H1 (cell line): Measurements from ENCODE around the gene ASCC1. TPM values are rescaled to one million over a fixed set of nuclear protein-coding genes. Genes with fewer than 3 reads are reported as not detected.

Source experiments
- CTCF ChIA-PET: fragments of 300-600 bp; sonication (Branson Sonifier 250); formaldehyde crosslinking; loops from one replicate; lab custom pipeline; 2021; ENCODE audit not compliant: partially characterized antibody; lab: Charles Lee
- POLR2A ChIA-PET: fragments of 300-600 bp; sonication (Branson Sonifier 250); formaldehyde crosslinking; loops from one replicate; lab custom pipeline; 2021; ENCODE audit warnings: inconsistent platforms; ENCODE audit not compliant: partially characterized antibody; lab: Charles Lee
- DNase-seq, 2 experiments: peaks; one replicate each; pipeline versions ENCODE4 v3.0.0 to v3.0.0-alpha.2; 2010 to 2022; ENCODE audit warnings: low spot score in 2 of 2, low read depth in 1 of 2, mixed read lengths in 1 of 2
- FAIRE-seq: peaks from 2 replicates; lab custom pipeline; 2011; peaks lifted over from hg19 to GRCh38; lab: Jason Lieb, UNC
- H2AFZ ChIP-seq: 2 replicates; pipeline ENCODE4 v1.8.1; 2012; ENCODE audit warnings: low read length, inconsistent platforms
- H2AK5ac ChIP-seq: 2 replicates; pipeline ENCODE4 v1.6.1; 2013; ENCODE audit warnings: low read depth, low read length
- H2BK120ac ChIP-seq: replicated peaks from 2 replicates; pipeline ENCODE3; 2013; ENCODE audit warnings: low read depth, low read length, inconsistent platforms
- H2BK12ac ChIP-seq: 2 replicates; pipeline ENCODE4 v1.6.1; 2013; ENCODE audit warnings: low read depth, low read length
- H2BK15ac ChIP-seq: 2 replicates; pipeline ENCODE4 v1.6.1; 2013; ENCODE audit warnings: low read length
- H2BK20ac ChIP-seq: 2 replicates; pipeline ENCODE4 v1.6.1; 2013; ENCODE audit warnings: low read length
- H2BK5ac ChIP-seq: 2 replicates; pipeline ENCODE4 v1.6.1; 2013; ENCODE audit warnings: low read depth, low read length
- H3K14ac ChIP-seq: 2 replicates; pipeline ENCODE4 v1.6.1; 2013; ENCODE audit warnings: inconsistent platforms; ENCODE audit not compliant: insufficient read length
- H3K18ac ChIP-seq: 2 replicates; pipeline ENCODE4 v1.6.1; 2013; ENCODE audit warnings: low read length; ENCODE audit errors: extremely low read depth
- H3K23ac ChIP-seq: 2 replicates; pipeline ENCODE4 v1.6.1; 2013; ENCODE audit warnings: inconsistent platforms; ENCODE audit not compliant: insufficient read length
- H3K23me2 ChIP-seq: 2 replicates; pipeline ENCODE4 v1.6.1; 2013; ENCODE audit warnings: low read depth, low read length
- H3K27ac ChIP-seq: 2 replicates; pipeline ENCODE4 v1.6.1; 2011; ENCODE audit warnings: low read depth, low read length, inconsistent platforms
- H3K27me3 ChIP-seq, 4 experiments: replicated peaks in 1 of 4; 1 replicate in 1 of 4; 2 replicates in 3 of 4; pipeline versions ENCODE4 v1.6.1 to v1.8.1; 2011 to 2013; ENCODE audit warnings: low read length in 3 of 4, mild to moderate bottlenecking in 3 of 4, inconsistent platforms in 2 of 4, mixed read lengths in 2 of 4, moderate library complexity in 1 of 4; ENCODE audit not compliant: control insufficient read depth in 3 of 4, insufficient read depth in 3 of 4; ENCODE audit errors: extremely low read depth in 1 of 4
- H3K36me3 ChIP-seq, 4 experiments: 2 replicates each; pipeline versions ENCODE4 v1.6.1 to v1.8.1; 2011 to 2013; ENCODE audit warnings: mild to moderate bottlenecking in 4 of 4, low read length in 3 of 4, moderate library complexity in 2 of 4, control low read depth in 1 of 4, inconsistent platforms in 1 of 4; ENCODE audit not compliant: insufficient read depth in 4 of 4, control insufficient read depth in 2 of 4
- H3K4ac ChIP-seq: replicated peaks from 2 replicates; pipeline ENCODE3; 2013; ENCODE audit warnings: low read length, low read depth, mixed read lengths, inconsistent platforms; ENCODE audit not compliant: insufficient read length
- H3K4me1 ChIP-seq, 4 experiments: replicated peaks in 1 of 4; 1 replicate in 1 of 4; 2 replicates in 3 of 4; pipeline versions ENCODE4 v1.6.1 to v1.8.1; 2011 to 2013; ENCODE audit warnings: low read length in 3 of 4, inconsistent platforms in 2 of 4, mixed read lengths in 1 of 4; ENCODE audit not compliant: insufficient read depth in 4 of 4, control insufficient read depth in 3 of 4
- H3K4me2 ChIP-seq, 2 experiments: 2 replicates each; pipeline versions ENCODE4 v1.6.1 to v1.8.1; 2011 to 2013; ENCODE audit warnings: low read depth in 2 of 2, low read length in 2 of 2, control low read depth in 1 of 2, inconsistent platforms in 1 of 2, mild to moderate bottlenecking in 1 of 2; ENCODE audit not compliant: insufficient read depth in 1 of 2
- H3K4me3 ChIP-seq, 4 experiments: fragments of 200-600, 300-600 bp in 1 of 4; sonication (generic), shearing (Covaris generic), sonication (Bioruptor Twin) in 1 of 4; 2 replicates each; pipeline versions ENCODE4 v1.5.1 to v1.8.1; 2011 to 2016; ENCODE audit warnings: low read length in 4 of 4, low read depth in 3 of 4, control low read depth in 2 of 4, inconsistent platforms in 2 of 4, mild to moderate bottlenecking in 2 of 4, mixed read lengths in 1 of 4, moderate library complexity in 1 of 4; ENCODE audit not compliant: insufficient read depth in 2 of 4; ENCODE audit errors: extremely low read depth in 1 of 4
- H3K56ac ChIP-seq: replicated peaks from 2 replicates; pipeline ENCODE3; 2013; ENCODE audit warnings: low read depth, mild to moderate bottlenecking, mixed read lengths, low read length, inconsistent platforms; ENCODE audit not compliant: insufficient read length
- H3K79me1 ChIP-seq: 2 replicates; pipeline ENCODE4 v1.6.1; 2013; ENCODE audit warnings: low read depth, low read length, control low read depth
- H3K79me2 ChIP-seq, 2 experiments: 2 replicates each; pipeline versions ENCODE4 v1.6.1 to v1.8.1; 2012 to 2013; ENCODE audit warnings: low read length in 2 of 2, mild to moderate bottlenecking in 2 of 2, inconsistent platforms in 1 of 2; ENCODE audit not compliant: insufficient read depth in 2 of 2, control insufficient read depth in 1 of 2
- H3K9ac ChIP-seq, 4 experiments: replicated peaks in 1 of 4; 1 replicate in 1 of 4; 2 replicates in 3 of 4; pipeline versions ENCODE4 v1.6.1 to v1.8.1; 2011 to 2013; ENCODE audit warnings: low read depth in 3 of 4, low read length in 3 of 4, control low read depth in 2 of 4, mild to moderate bottlenecking in 2 of 4, moderate library complexity in 2 of 4, inconsistent platforms in 1 of 4; ENCODE audit errors: extremely low read depth in 1 of 4
- H3K9me3 ChIP-seq, 2 experiments: 2 replicates each; pipeline versions ENCODE4 v1.6.1 to v1.8.1; 2012 to 2013; ENCODE audit warnings: mild to moderate bottlenecking in 2 of 2, moderate library complexity in 2 of 2, control low read depth in 1 of 2, inconsistent platforms in 1 of 2, low read depth in 1 of 2, low read length in 1 of 2, mixed read lengths in 1 of 2; ENCODE audit not compliant: insufficient read depth in 2 of 2
- H4K20me1 ChIP-seq, 2 experiments: replicated peaks in 1 of 2; 2 replicates each; pipeline versions ENCODE3 to v1.8.1; 2011 to 2013; ENCODE audit warnings: inconsistent platforms in 2 of 2, low read length in 2 of 2, mild to moderate bottlenecking in 1 of 2; ENCODE audit not compliant: insufficient read depth in 2 of 2, control insufficient read depth in 1 of 2
- H4K5ac ChIP-seq: 2 replicates; pipeline ENCODE4 v1.6.1; 2013; ENCODE audit warnings: low read length, low read depth, mixed read lengths, inconsistent platforms; ENCODE audit not compliant: insufficient read length
- H4K8ac ChIP-seq: 2 replicates; pipeline ENCODE4 v1.8.0; 2013; ENCODE audit warnings: mild to moderate bottlenecking, moderate library complexity, low read length, inconsistent platforms; ENCODE audit not compliant: insufficient read depth; ENCODE audit errors: extremely low read depth
- H4K91ac ChIP-seq: replicated peaks from 2 replicates; pipeline ENCODE3; 2013; ENCODE audit warnings: low read length, mixed read lengths, inconsistent platforms; ENCODE audit not compliant: insufficient read length
- HDAC2 ChIP-seq, 2 experiments: fragments of 300-600 bp in 1 of 2; sonication (generic) in 1 of 2; IDR thresholded peaks; 2 replicates each; pipeline ENCODE4 v1.6.1; 2011 to 2012; ENCODE audit warnings: low read depth in 2 of 2, low read length in 2 of 2, mild to moderate bottlenecking in 2 of 2, moderate library complexity in 2 of 2, borderline replicate concordance in 1 of 2, inconsistent platforms in 1 of 2
- JUND ChIP-seq: IDR thresholded peaks from 2 replicates; pipeline ENCODE4 v1.6.1; 2011; ENCODE audit warnings: mild to moderate bottlenecking, improper control_type of control experiment, low read length
- KDM4A ChIP-seq: IDR thresholded peaks from one replicate; pipeline ENCODE4 v1.7.1; 2012; ENCODE audit warnings: low read depth, mild to moderate bottlenecking, moderate library complexity, low read length, inconsistent platforms; ENCODE audit not compliant: severe bottlenecking
- SIX5 ChIP-seq: IDR thresholded peaks from 2 replicates; pipeline ENCODE4 v1.6.1; 2011; ENCODE audit warnings: mild to moderate bottlenecking, low read depth, low read length
- TAF7 ChIP-seq: optimal IDR thresholded peaks from 2 replicates; pipeline ENCODE3; 2011; ENCODE audit warnings: low read depth, mild to moderate bottlenecking, inconsistent platforms, low read length, moderate library complexity, borderline replicate concordance
- WGBS, 2 experiments: shearing (Covaris generic) in 1 of 2; methylation state at CpG; one replicate each; pipeline versions ENCODE4 v1.1.6 to v1.1.7; 2013 to 2015; ENCODE audit warnings: low lambda C conversion rate in 2 of 2, mixed read lengths in 2 of 2, inconsistent platforms in 1 of 2, low coverage in 1 of 2, missing lambda C conversion rate in 1 of 2; ENCODE audit not compliant: insufficient replicate concordance in 2 of 2, insufficient coverage in 1 of 2, insufficient read length in 1 of 2; ENCODE audit errors: extremely low coverage in 1 of 2, missing lambda C conversion rate in 1 of 2; 5-methylcytosine and 5-hydroxymethylcytosine counted together
- polyA plus RNA-seq, 7 experiments: library from polyadenylated mRNA; depleted of rRNA in 3 of 7; stranded (reverse) in 5 of 7; unstranded in 2 of 7; fragments of >200 nt in 5 of 7; fragments of 200-250 nt in 2 of 7; gene quantifications; 1 replicate in 5 of 7; 2 replicates in 1 of 7; 4 replicates in 1 of 7; pipeline versions ENCODE4 v1.2.1 to v1.2.3, GENCODE V29; 2011 to 2013; ENCODE audit warnings: missing spikeins in 2 of 7, mixed read lengths in 2 of 7
- total RNA-seq: library from RNA; stranded (reverse); fragmentation: NEBNext Ultra II Directional; extraction: Animal tissue kit (Norgen Biotek cat#: 25700); gene quantifications from 2 replicates; pipeline ENCODE4 v1.2.1, GENCODE V29; 2021
- TF ChIP-seq, protein P1 (sequence below): IDR thresholded peaks from 2 replicates; pipeline ENCODE4 v1.6.1; 2011; ENCODE audit warnings: low read length, improper control_type of control experiment

ASCC1 gene
- total and polyA plus RNA-seq, 2 of the 8 experiments (the other 6 are each of a cell fraction or from before 2014, with no cell fraction given), result 25.6 to 35.8 TPM

DNA sequence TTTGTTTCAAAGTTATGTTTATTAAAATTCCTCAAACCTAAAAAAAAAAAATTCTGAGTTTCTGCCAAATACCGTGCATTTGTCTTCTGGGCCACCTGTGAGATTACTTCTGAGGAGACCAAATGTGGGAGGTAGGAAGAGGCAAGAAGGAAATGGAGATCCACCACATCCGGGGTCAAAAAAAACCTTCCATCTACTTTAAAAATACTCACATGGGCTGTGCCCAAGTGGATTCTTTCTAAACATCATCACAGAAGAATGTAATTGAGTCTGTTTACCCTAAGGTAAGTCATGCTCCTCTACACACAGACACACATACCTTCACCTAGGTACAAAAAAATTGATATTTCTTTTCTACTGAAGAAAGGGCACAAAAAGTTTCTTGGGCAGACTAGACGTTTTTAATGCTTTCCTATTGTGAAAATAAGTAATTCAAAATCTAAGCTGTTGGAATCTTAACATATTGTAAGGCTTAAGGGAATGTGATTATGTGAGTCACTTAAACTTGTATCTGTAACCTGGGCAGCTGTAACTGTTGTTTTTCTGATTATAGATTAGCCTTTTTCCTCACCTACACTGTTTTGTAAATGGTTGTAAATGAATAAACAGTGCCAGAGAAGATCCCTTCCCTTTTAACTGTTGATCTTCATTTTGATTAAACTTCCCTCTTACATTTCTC is 108.6 kb downstream of the ASCC1 start:
- Histone ChIP-seq H3K56ac (no peak overlapping the region), H3K9ac (no peak overlapping the region), H3K27me3 (no peaks in the 10 kb centered on the region), H3K27ac (no peak overlapping the region)
- POLR2A ChIA-PET, result interaction anchor here (1.1 kb wide), 2 partner anchors 8 to 31 kb away, joined by 4 read pairs; no protein-coding TSS in a partner anchor
- TF ChIP-seq TAF7 (no peak), SIX5 (no peak), KDM4A (no peak), JUND (no peak), HDAC2 (IDR thresholded peaks at IDR 0.05; ENCODE audit: borderline replicate concordance in 1 of 2, low read depth in 2 of 2, low read length in 2 of 2) (no peak)
- TF ChIP-seq, protein P1, sequence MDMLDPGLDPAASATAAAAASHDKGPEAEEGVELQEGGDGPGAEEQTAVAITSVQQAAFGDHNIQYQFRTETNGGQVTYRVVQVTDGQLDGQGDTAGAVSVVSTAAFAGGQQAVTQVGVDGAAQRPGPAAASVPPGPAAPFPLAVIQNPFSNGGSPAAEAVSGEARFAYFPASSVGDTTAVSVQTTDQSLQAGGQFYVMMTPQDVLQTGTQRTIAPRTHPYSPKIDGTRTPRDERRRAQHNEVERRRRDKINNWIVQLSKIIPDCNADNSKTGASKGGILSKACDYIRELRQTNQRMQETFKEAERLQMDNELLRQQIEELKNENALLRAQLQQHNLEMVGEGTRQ, result no peak
- TF ChIP-seq, all 59 proteins: peak for 0
- Histone ChIP-seq H4K20me1 (no peaks in the 10 kb centered on the region), H3K9me3 (no peaks in the 10 kb centered on the region), H3K14ac (no peak overlapping the region), H3K4ac (no peak overlapping the region), H3K4me3 (no peak overlapping the region), H2AFZ (no peak overlapping the region), H4K91ac (no peak overlapping the region), H2AK5ac (no peak overlapping the region), H2BK120ac (no peak overlapping the region), H3K23ac (no peak overlapping the region), H3K4me2 (no peak overlapping the region), H2BK15ac (no peak overlapping the region), H3K23me2 (no peaks in the 10 kb centered on the region), H3K79me2 (no peaks in the 10 kb centered on the region), H2BK20ac (no peak overlapping the region), H3K36me3 (no peaks in the 10 kb centered on the region; a peak in 2 of 8 replicates), H4K8ac (no peak overlapping the region), H3K4me1 (no peaks in the 10 kb centered on the region), H4K5ac (no peak overlapping the region), H3K18ac (no peak overlapping the region), H3K79me1 (no peaks in the 10 kb centered on the region), H2BK5ac (no peak overlapping the region), H2BK12ac (no peak overlapping the region)
- 81% methylated on average over 3 of the region's 3 CpGs; no CpG with 5 or more reads in 1 of the 2 experiments for WGBS, 2 experiments
- CTCF ChIA-PET, result interaction anchor here (1.7 kb wide), 1 partner anchor 100 kb away, joined by 3 read pairs; no protein-coding TSS in a partner anchor
- no peak for DNase-seq
- FAIRE-seq, result no peak
